IMR-90 (cell line): ENCODE measurements around the gene SNX30. TPM values are rescaled to one million over a fixed set of nuclear protein-coding genes. Genes with fewer than 3 reads are reported as not detected.
A peak's percentile ranks its signal among the peaks of the same experiment; 100 is the strongest.

Experiments used
- ATAC-seq: fragments of 200-7000 bp; cut with Tn5 transposase; 2 replicates; pipeline ENCODE4 v1.9.1; 2020; ENCODE audit warnings: low read depth, mild to moderate bottlenecking, moderate library complexity
- BruUV-seq: library from RNA; stranded (reverse); fragments of 400-500 nt; replicated peaks from 2 replicates; lab custom pipeline; 2021; lab: Mats Ljungman, UMichigan
- CTCF ChIA-PET: fragments of 300-600 bp; formaldehyde crosslinking; extraction: SDS; loops from one replicate; lab custom pipeline; 2021; ENCODE audit warnings: antibody characterized with exemption; lab: Yijun Ruan, JAX
- POLR2A ChIA-PET: fragments of 300-600 bp; sonication (Branson Sonifier 250); formaldehyde crosslinking; loops from one replicate; lab custom pipeline; 2022; ENCODE audit warnings: antibody characterized with exemption; ENCODE audit not compliant: unreplicated experiment; lab: Charles Lee
- DNase-seq: peaks from one replicate; pipeline ENCODE4 v3.0.0; 2013
- H2AFZ ChIP-seq: replicated peaks from 2 replicates; pipeline ENCODE3; 2013; ENCODE audit warnings: low read length, mild to moderate bottlenecking; ENCODE audit not compliant: poor library complexity
- H2AK5ac ChIP-seq: 2 replicates; pipeline ENCODE4 v1.6.1; 2013; ENCODE audit warnings: low read depth, low read length, inconsistent platforms
- H2AK9ac ChIP-seq: replicated peaks from 2 replicates; pipeline ENCODE3; 2013; ENCODE audit warnings: mild to moderate bottlenecking, low read depth, low read length, moderate library complexity; ENCODE audit not compliant: poor library complexity
- H2BK120ac ChIP-seq: 2 replicates; pipeline ENCODE4 v1.6.1; 2013; ENCODE audit warnings: low read depth, low read length, inconsistent platforms
- H2BK15ac ChIP-seq: 3 replicates; pipeline ENCODE4 v1.6.1; 2013; ENCODE audit warnings: low read depth, low read length, inconsistent platforms
- H2BK20ac ChIP-seq: 2 replicates; pipeline ENCODE4 v1.6.1; 2013; ENCODE audit warnings: low read depth, mild to moderate bottlenecking, inconsistent platforms, low read length, moderate library complexity
- H2BK5ac ChIP-seq: 2 replicates; pipeline ENCODE4 v1.6.1; 2013; ENCODE audit warnings: mild to moderate bottlenecking, low read depth, low read length, inconsistent platforms; ENCODE audit not compliant: poor library complexity, severe bottlenecking
- H3K14ac ChIP-seq: replicated peaks from 2 replicates; pipeline ENCODE4 v1.6.1; 2013; ENCODE audit warnings: low read depth, low read length, inconsistent platforms
- H3K18ac ChIP-seq: 2 replicates; pipeline ENCODE4 v1.6.1; 2013; ENCODE audit warnings: low read depth, low read length, control low read depth
- H3K23ac ChIP-seq: 2 replicates; pipeline ENCODE4 v1.6.1; 2013; ENCODE audit warnings: low read depth, low read length, inconsistent platforms
- H3K27ac ChIP-seq: 2 replicates; pipeline ENCODE4 v1.5.1; 2013; ENCODE audit warnings: mild to moderate bottlenecking, control low read depth, low read length; ENCODE audit not compliant: insufficient read depth
- H3K27me3 ChIP-seq: 2 replicates; pipeline ENCODE4 v1.6.1; 2013; ENCODE audit warnings: low read length; ENCODE audit not compliant: control insufficient read depth, insufficient read depth
- H3K36me3 ChIP-seq: 2 replicates; pipeline ENCODE4 v1.6.1; 2013; ENCODE audit warnings: low read length, mixed read lengths; ENCODE audit not compliant: control insufficient read depth, insufficient read depth
- H3K4ac ChIP-seq: 2 replicates; pipeline ENCODE4 v1.6.1; 2013; ENCODE audit warnings: low read depth, low read length, inconsistent platforms
- H3K4me1 ChIP-seq: 2 replicates; pipeline ENCODE4 v1.6.1; 2013; ENCODE audit warnings: low read length, mixed read lengths; ENCODE audit not compliant: control insufficient read depth, insufficient read depth
- H3K4me2 ChIP-seq: 2 replicates; pipeline ENCODE4 v1.6.1; 2013; ENCODE audit warnings: low read depth, mild to moderate bottlenecking, control low read depth, low read length, moderate library complexity
- H3K4me3 ChIP-seq: 2 replicates; pipeline ENCODE4 v1.5.1; 2013; ENCODE audit warnings: low read depth, mild to moderate bottlenecking, control low read depth, low read length, moderate library complexity; ENCODE audit not compliant: insufficient read depth
- H3K56ac ChIP-seq: 2 replicates; pipeline ENCODE4 v1.6.1; 2013; ENCODE audit warnings: low read length, inconsistent platforms; ENCODE audit not compliant: insufficient read depth; ENCODE audit errors: extremely low read depth
- H3K79me1 ChIP-seq, 2 experiments: 2 replicates each; pipeline ENCODE4 v1.6.1; 2013; ENCODE audit warnings: low read length in 2 of 2, inconsistent platforms in 1 of 2, low read depth in 1 of 2
- H3K9ac ChIP-seq: 2 replicates; pipeline ENCODE4 v1.6.1; 2013; ENCODE audit warnings: low read depth, low read length, control low read depth
- H3K9me1 ChIP-seq: 2 replicates; pipeline ENCODE4 v1.6.1; 2013; ENCODE audit warnings: low read length, inconsistent platforms; ENCODE audit not compliant: insufficient read depth
- H3K9me3 ChIP-seq: 2 replicates; pipeline ENCODE4 v1.6.1; 2013; ENCODE audit warnings: low read length; ENCODE audit not compliant: control insufficient read depth, insufficient read depth
- H4K20me1 ChIP-seq: 2 replicates; pipeline ENCODE4 v1.6.1; 2013; ENCODE audit warnings: low read length, inconsistent platforms; ENCODE audit not compliant: insufficient read depth
- H4K5ac ChIP-seq: 2 replicates; pipeline ENCODE4 v1.6.1; 2013; ENCODE audit warnings: mild to moderate bottlenecking, low read depth, low read length, control low read depth
- H4K8ac ChIP-seq, 2 experiments: 2 replicates each; pipeline ENCODE4 v1.6.1; 2013; ENCODE audit warnings: low read depth in 2 of 2, low read length in 2 of 2, control low read depth in 1 of 2, inconsistent platforms in 1 of 2
- H4K91ac ChIP-seq: 2 replicates; pipeline ENCODE4 v1.6.1; 2013; ENCODE audit warnings: low read depth, low read length, inconsistent platforms; ENCODE audit not compliant: insufficient read depth
- CTCF ChIP-seq: conservative IDR thresholded peaks from 2 replicates; pipeline ENCODE4 v1.5.1; 2012; ENCODE audit warnings: mild to moderate bottlenecking, low read depth, low read length, improper control_type of control experiment
- MXI1 ChIP-seq: IDR thresholded peaks from 2 replicates; pipeline ENCODE4 v1.6.1; 2012; ENCODE audit warnings: low read depth, mild to moderate bottlenecking, low read length, moderate library complexity, borderline replicate concordance
- RAD21 ChIP-seq: IDR thresholded peaks from 2 replicates; pipeline ENCODE4 v1.6.1; 2012; ENCODE audit warnings: low read length, improper control_type of control experiment
- SMC3 ChIP-seq: fragments of 150-350 bp; IDR thresholded peaks from 2 replicates; pipeline ENCODE4 v1.6.1; 2016; ENCODE audit warnings: low read depth, mild to moderate bottlenecking, antibody characterized with exemption, low read length, moderate library complexity
- WGBS, 2 experiments: methylation state at CpG; one replicate each; pipeline versions ENCODE4 v1.1.5 to v1.1.7; 2013; ENCODE audit warnings: missing lambda C conversion rate in 2 of 2; ENCODE audit not compliant: insufficient read length in 1 of 2; ENCODE audit errors: extremely low coverage in 2 of 2; 5-methylcytosine and 5-hydroxymethylcytosine counted together
- dilution Hi-C: fragments of 300-500 bp; cut with HindIII; formaldehyde crosslinking; loops from one replicate; pipeline ENCODE4 v1.14.3; 2018; ENCODE audit warnings: low sequenced_read_pairs; ENCODE audit not compliant: unreplicated experiment
- in situ Hi-C: fragments of 300-500 bp; cut with MboI; formaldehyde crosslinking; loops from 3 replicates; pipeline ENCODE4 v1.14.3; 2019; ENCODE audit warnings: low sequenced_read_pairs, inconsistent platforms, mixed read lengths
- intact Hi-C: fragments of 100-400 bp; cut with micrococcal nuclease; formaldehyde crosslinking; loops from 2 replicates; pipeline ENCODE4 v1.10.0; 2022
- polyA plus RNA-seq, 3 experiments: library from polyadenylated mRNA; depleted of rRNA; stranded (reverse); fragments of >200 nt; gene quantifications; 2 replicates each; pipeline ENCODE4 v1.2.3, GENCODE V29; 2012; ENCODE audit warnings: low replicate concordance in 1 of 3
- total RNA-seq: library from RNA; depleted of rRNA; stranded (reverse); fragments of >200 nt; gene quantifications from 2 replicates; pipeline ENCODE4 v1.2.3, GENCODE V29; 2012

Gene SNX30
- total and polyA plus RNA-seq, 2 of the 4 experiments (the other 2 are of a cell fraction): 8.0 to 18.8 TPM

- H3K9me3 ChIP-seq: no peaks in the 10 kb centered on the region
- ChIA-PET CTCF (interaction anchor here (0.5 to 1.8 kb wide), 9 partner anchors 8 to 182 kb away, joined by 3 to 6 read pairs (median 3); partner anchors contain the start of gene INIP), POLR2A (no interaction called here)
- H3K27me3 ChIP-seq: no peaks in the 10 kb centered on the region
- no peak overlapping the region; the same call in 1 of the 2 replicates for H3K14ac ChIP-seq
- no peak overlapping the region for H4K8ac ChIP-seq
- in situ Hi-C loops: loop anchor here (25.0 kb wide), 1 partner anchor 358 kb away; no protein-coding TSS in a partner anchor
- TF ChIP-seq MXI1 (no peak), SMC3 (peak; percentile 70), CTCF (peak; percentile 68), RAD21 (peak; percentile 82)
- H4K20me1 ChIP-seq: no peaks in the 10 kb centered on the region; the same call in 1 of the 2 replicates
- no peak overlapping the region for H4K5ac ChIP-seq
- H3K4me1 ChIP-seq: peaks cover 2% of the 10 kb centered on the region; the same call in 1 of the 2 replicates
- no peak overlapping the region for H3K4me3 ChIP-seq
- no peak overlapping the region for H3K56ac ChIP-seq
- H3K9ac ChIP-seq: no peak overlapping the region
- peak overlapping the region; percentile 2 for H2AFZ ChIP-seq
- dilution Hi-C loops: no loop called here
- no peak overlapping the region for H2AK9ac ChIP-seq
- no TSS peak for BruUV-seq
- H3K4me2 ChIP-seq: no peak overlapping the region
- H2BK15ac ChIP-seq: no peak overlapping the region
- ATAC-seq (peak; percentile 96), DNase-seq (peak; percentile 85)
- no peak overlapping the region for H2BK120ac ChIP-seq
- no CpG with 5 or more reads among the region's 7 CpGs for WGBS, 2 experiments
- H3K23ac ChIP-seq: no peak overlapping the region
- no peak overlapping the region for H3K4ac ChIP-seq
- H3K9me1 ChIP-seq: peaks cover 11% of the 10 kb centered on the region; the same call in 1 of the 2 replicates
- H2BK5ac ChIP-seq: no peak overlapping the region
- H3K18ac ChIP-seq: no peak overlapping the region
- H2AK5ac ChIP-seq: no peak overlapping the region
- peaks cover 1% of the 10 kb centered on the region for H3K36me3 ChIP-seq
- no peak overlapping the region for H4K91ac ChIP-seq
- H3K79me1 ChIP-seq: peaks cover 8% of the 10 kb centered on the region in 2 experiments; a peak in 2 of 4 replicates
- intact Hi-C loops: loop anchor here (2.0 to 5.0 kb wide), 2 partner anchors 68 to 103 kb away; partner anchors contain the start of gene SNX30
- no peak overlapping the region for H3K27ac ChIP-seq
- H2BK20ac ChIP-seq: no peak overlapping the region
Measured at GRCh38 chr9:112819635-112820496, 69.3 kb downstream of the SNX30 start.
